NB4 (cell line): ENCODE data around the gene ZNF248.

Experiments
- CTCF ChIP-seq: IDR thresholded peaks from one replicate; pipeline ENCODE4 v1.5.1; 2012; ENCODE audit warnings: low read depth, low read length
- MAX ChIP-seq: IDR thresholded peaks from 2 replicates; pipeline ENCODE4 v1.6.1; 2011; ENCODE audit warnings: low read depth, low read length
- POLR2A ChIP-seq: IDR thresholded peaks from 2 replicates; pipeline ENCODE4 v1.6.1; 2011; ENCODE audit warnings: mild to moderate bottlenecking; ENCODE audit not compliant: insufficient read length; ENCODE audit errors: extremely low read depth

GRCh38 chr10:37906382-37906781 is 49.0 kb upstream of the ZNF248 start:
- TF ChIP-seq POLR2A, result no peak
- no peak for TF ChIP-seq CTCF
- TF ChIP-seq MAX, result no peak
